HUES48 (cell line): ENCODE data around the gene SLC36A1.

Experiments
- H3K27ac ChIP-seq: one replicate; pipeline ENCODE4 v1.7.0; 2013; ENCODE audit warnings: low read depth, low read length, inconsistent platforms
- H3K27me3 ChIP-seq: 2 replicates; pipeline ENCODE4 v1.6.1; 2013; ENCODE audit warnings: mild to moderate bottlenecking, low read length; ENCODE audit not compliant: control insufficient read depth, insufficient read depth
- H3K36me3 ChIP-seq: 2 replicates; pipeline ENCODE4 v1.6.1; 2013; ENCODE audit warnings: low read length; ENCODE audit not compliant: control insufficient read depth, insufficient read depth
- H3K4me1 ChIP-seq: 2 replicates; pipeline ENCODE4 v1.6.1; 2013; ENCODE audit warnings: mild to moderate bottlenecking, low read length; ENCODE audit not compliant: control insufficient read depth, insufficient read depth
- H3K4me3 ChIP-seq: 2 replicates; pipeline ENCODE4 v1.5.1; 2013; ENCODE audit warnings: mild to moderate bottlenecking, low read depth, low read length
- H3K9ac ChIP-seq: 2 replicates; pipeline ENCODE4 v1.6.1; 2013; ENCODE audit warnings: mild to moderate bottlenecking, low read depth, low read length, moderate library complexity
- H3K9me3 ChIP-seq: 2 replicates; pipeline ENCODE4 v1.6.1; 2013; ENCODE audit warnings: low read length; ENCODE audit not compliant: control insufficient read depth, insufficient read depth

The SLC36A1 gene

GRCh38 chr5:151534350-151534749 lies 86.9 kb downstream of the SLC36A1 start:
- no peak overlapping the region for H3K9ac ChIP-seq
- H3K4me3 ChIP-seq: no peak overlapping the region
- no peaks in the 10 kb centered on the region for H3K27me3 ChIP-seq
- no peaks in the 10 kb centered on the region for H3K36me3 ChIP-seq
- no peak overlapping the region for H3K27ac ChIP-seq
- H3K9me3 ChIP-seq: no peaks in the 10 kb centered on the region
- H3K4me1 ChIP-seq: no peaks in the 10 kb centered on the region

- no peaks in the 10 kb centered on the region for H3K4me1 ChIP-seq
- no peaks in the 10 kb centered on the region for H3K9me3 ChIP-seq
- no peaks in the 10 kb centered on the region for H3K36me3 ChIP-seq
- no peak overlapping the region for H3K9ac ChIP-seq
- no peak overlapping the region for H3K27ac ChIP-seq
- H3K4me3 ChIP-seq: no peak overlapping the region
- no peaks in the 10 kb centered on the region for H3K27me3 ChIP-seq
These were observed 89.6 kb downstream of the SLC36A1 start for GRCh38 chr5:151537044-151537443.

- Histone ChIP-seq H3K9ac (no peak overlapping the region), H3K4me3 (no peak overlapping the region), H3K27me3 (no peaks in the 10 kb centered on the region), H3K9me3 (no peaks in the 10 kb centered on the region), H3K27ac (no peak overlapping the region), H3K4me1 (no peaks in the 10 kb centered on the region), H3K36me3 (no peaks in the 10 kb centered on the region)
These were observed 94.2 kb downstream of the SLC36A1 start for GRCh38 chr5:151541571-151541970.
